Suppressor macrophage treated with lipopolysaccharide for 1 hour (primary cell): ENCODE measurements around the gene AGBL5.
A peak's percentile ranks its signal among the peaks of the same experiment; 100 is the strongest.

Experiments used
- DNase-seq, 3 donors: peaks; one replicate each; pipeline ENCODE4 v3.0.0-alpha.2; 2020 to 2022

Gene AGBL5

DNA sequence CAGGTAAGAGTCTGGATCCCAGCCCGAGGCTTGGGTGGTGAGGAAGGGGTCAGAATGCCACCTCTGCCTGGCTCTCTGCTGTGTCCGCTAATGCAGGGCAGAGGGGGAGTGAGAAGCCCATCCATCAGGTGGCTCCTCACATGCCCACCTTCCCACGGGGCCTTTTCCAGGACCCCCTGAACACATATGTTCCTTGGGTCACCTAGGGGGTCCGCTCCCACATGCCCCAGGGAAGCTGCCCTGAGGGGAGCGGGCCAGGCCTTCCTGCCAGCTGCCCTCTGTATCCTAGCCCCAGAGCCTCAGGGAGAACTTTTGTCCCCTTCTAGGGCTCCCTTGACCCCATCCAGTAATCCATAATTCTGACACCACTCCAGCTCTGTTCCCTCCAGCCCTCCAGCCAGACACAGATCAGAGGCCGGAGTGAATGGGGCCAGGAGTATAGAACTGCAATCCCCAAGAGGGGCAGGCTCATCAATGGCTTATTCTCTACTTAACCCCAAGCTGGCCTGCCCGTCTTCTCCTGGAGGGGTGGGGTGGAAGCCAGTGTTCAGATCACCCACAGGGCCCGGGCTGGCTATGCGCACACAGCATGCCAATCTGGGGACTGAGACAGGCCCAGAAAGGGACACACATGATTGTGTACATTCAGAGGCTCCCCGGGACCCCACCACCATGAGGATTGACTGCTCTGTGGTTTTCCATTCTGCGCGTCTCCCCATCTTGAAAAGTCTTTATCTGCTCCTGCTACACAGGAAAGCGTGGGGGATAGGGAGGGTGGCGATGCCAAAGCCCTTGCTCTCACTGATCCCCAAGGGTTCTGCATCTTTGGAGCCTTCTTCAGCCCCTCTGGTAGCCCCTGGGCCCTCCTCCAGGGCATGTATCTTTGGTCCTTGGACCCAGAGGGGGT lies 28.0 kb downstream of the AGBL5 start:
- DNase-seq, result no peak

GRCh38 chr2:27080140-27080469 lies 28.6 kb downstream of the AGBL5 start:
- peak; percentile 31 to 50 (median 35) for DNase-seq

DNA sequence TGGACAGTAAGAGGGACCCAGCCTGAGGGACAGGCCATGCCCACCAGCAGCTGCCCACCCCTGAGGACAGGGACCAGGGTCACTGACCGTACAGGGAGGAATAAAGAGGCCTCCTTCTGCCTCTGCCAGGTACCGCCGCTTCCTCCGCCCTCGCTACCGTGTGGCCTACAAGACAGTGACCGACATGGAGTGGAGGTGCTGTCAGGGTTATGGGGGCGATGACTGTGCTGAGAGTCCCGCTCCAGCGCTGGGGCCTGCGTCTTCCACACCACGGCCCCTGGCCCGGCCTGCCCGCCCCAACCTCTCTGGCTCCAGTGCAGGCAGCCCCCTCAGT lies 29.1 kb downstream of the AGBL5 start:
- DNase-seq, result no peak

GRCh38 chr2:27081984-27082772 lies 30.7 kb downstream of the AGBL5 start:
- DNase-seq, result no peak

GRCh38 chr2:27082773-27083409 lies 31.4 kb downstream of the AGBL5 start:
- DNase-seq, result no peak

GRCh38 chr2:27083410-27084296 lies 32.2 kb downstream of the AGBL5 start:
- no peak for DNase-seq

DNA sequence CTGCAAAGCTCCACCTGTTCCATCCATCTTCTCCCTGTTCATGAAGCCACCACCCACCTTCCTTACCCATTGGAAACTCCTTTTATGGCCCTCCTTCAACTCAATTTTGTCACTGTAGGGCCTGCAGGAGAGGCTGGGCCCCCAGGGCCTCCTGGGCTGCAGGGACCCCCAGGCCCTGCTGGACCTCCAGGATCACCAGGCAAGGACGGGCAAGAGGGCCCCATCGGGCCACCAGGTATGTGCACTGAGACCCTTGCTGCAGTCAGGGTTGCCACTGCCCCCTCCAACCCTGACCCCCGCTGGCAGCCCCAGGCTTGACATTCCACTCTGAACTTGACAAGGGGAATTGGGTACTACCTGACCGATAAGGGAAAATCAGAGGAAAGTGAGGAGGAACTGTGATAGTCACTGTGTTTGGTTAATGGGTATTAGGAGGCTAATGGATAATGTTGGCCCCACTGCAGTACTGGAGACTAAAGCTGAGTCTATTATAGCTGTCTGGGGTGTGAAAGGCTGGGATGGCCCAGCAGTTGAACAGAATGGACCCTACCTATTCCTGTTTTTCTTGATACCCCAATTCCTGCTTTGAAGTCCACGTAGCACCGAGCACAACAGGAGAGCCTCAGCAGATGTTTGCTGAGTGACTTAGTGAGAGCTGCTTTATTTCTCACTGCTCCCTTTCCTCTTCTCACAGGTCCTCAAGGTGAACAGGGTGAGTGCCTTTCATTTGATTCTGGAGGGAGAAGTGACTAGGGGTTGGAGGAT lies 33.0 kb downstream of the AGBL5 start:
- no peak for DNase-seq

DNA sequence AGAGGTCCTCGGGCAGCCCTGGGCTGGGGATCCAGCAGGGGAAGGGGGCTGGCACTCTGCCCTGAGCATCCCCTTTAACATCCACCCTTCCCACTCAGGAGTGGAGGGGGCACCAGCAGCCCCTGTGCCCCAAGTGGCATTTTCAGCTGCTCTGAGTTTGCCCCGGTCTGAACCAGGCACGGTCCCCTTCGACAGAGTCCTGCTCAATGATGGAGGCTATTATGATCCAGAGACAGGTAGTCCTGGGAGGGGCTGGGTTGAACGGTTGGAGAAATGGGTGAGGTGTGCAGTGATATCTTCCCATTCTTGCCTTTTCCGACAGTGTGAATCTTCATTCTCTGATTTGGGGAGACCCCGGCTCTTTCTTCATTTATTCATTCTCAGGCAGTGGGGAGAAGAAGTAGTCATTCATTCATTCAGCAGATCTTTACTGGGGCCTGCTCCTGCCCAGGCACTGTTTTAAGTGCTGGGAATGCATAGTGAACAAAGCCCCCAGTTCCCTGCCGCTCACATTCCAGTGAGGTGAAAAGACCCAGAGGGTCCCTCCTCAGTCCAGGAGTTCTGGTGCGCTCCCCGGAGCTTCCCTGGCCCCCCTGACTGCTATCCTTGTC lies 33.7 kb downstream of the AGBL5 start:
- DNase-seq, result no peak

GRCh38 chr2:27085673-27086089 lies 34.2 kb downstream of the AGBL5 start:
- DNase-seq, result peak; percentile 74 to 83 (median 76)

- DNase-seq, result peak; percentile 97 to 99 (median 99)
These were observed 34.7 kb downstream of the AGBL5 start for GRCh38 chr2:27086090-27086723.

- peak in 1 of 3 donors; percentile 16 for DNase-seq
These were observed 35.5 kb downstream of the AGBL5 start, which contains the start of gene KHK for GRCh38 chr2:27086724-27087593. KHK (plus strand) TSS chr2:27086772; CDS start chr2:27087260, 488 bp downstream.

DNA sequence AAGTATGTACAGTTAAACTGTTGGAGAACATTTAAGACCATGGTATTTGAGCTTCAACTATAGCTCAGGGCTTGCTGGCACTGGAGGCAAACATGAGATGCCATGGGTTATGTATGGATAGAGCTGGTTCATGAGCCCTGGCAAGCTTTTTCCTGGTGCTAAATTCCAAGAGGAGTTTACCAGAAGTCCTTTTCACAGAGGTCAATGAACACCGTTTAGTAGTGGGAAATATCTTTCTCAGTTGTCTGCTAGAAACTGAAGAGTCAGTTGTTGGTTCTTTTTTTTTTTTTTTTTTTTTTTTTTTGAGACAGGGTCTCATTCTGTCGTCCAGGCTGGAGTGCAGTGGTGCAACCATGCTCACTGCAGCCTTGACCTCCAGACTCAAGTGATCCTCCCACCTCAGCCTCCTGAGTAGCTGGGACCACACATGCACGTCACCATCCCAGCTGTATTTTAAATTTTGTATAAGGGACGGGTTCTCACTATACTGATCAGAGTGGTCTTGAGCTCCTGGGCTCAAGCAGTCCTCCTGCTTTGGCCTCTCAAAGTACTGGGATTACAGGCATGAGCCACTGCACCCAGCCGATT lies 36.4 kb downstream of the AGBL5 start:
- DNase-seq, result no peak

GRCh38 chr2:27088634-27089033 lies 37.2 kb downstream of the AGBL5 start:
- DNase-seq, result no peak

DNA sequence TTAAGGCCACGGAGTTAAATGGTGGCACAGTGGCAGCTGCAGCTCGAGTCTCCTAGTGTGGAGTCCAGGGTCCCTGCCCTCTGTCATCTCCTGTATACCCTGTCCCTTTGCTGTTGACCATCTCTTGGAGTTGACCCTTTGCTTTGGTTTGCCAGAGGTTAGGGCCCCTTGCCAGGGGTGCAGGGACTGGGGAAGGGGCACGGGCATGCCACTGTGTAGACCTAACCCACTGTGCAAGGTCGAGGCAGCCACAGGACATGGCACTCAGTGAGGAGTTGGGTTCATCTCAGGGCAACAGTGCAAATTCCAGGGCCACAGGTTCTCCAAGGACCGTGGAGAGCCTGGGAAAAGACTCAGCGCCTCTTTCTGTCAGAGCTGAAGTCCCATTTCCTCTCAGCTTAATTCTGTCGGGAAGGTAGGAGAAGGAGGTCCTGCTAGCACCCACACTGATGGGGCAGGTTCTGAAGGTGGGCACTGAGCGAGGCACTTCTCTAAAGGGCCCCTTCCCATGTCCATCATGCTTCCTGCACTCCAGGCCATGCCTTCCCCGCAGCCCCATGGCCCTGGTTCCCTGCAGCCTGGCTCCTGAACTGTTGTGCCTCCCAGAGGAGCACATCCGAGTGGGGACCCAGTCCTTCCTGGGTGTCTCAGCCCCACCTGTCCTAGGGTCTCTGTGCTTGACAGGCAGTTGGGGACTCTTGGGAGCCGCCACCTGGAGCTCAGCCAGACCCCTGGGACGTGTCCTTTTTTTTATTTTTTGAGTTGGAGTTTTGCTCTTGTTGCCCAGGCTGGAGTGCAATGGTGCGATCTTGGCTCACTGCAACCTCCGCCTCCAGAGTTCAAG lies 37.9 kb downstream of the AGBL5 start:
- no peak for DNase-seq

DNA sequence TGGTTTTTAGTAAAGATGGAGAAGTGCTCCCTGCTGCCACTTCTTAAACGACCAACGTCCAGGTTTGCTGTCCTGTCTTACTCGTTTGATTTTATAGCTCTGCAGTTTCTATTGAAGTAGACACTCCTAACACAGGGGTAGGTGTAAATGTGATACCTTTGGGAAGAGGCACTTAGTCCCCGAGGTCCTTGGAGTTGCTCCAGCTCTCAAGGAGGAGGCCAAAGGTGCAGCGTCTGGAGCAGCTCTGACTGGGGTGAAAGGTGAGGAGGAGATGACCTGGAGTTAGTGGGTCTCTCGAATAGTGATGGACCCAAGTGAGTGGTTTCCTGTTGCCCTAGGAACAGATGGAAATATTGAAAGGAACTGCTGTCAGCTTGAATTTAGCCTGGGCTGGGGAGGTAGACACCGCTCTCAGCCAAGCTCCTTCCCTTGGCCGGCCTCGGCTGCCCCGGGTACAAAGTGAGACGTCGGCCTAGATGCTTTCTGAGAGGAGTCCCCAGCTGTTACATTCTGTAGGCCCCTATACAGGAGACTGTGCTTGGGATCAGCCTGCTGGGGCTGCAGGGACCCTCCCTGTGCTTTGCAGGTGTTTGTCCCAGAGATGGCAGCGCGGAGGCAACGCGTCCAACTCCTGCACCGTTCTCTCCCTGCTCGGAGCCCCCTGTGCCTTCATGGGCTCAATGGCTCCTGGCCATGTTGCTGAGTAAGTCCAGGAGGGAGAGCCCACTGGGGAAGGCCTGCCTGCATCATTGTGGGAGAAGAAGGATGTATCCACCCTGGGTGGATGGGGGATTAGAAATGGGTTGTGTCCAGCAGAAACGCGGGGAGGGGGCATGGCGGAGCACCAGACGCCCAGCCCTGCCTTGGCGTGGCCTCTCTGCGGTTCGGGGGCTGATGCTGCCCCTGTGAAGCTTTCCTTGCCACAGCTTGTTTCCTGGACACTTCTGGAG lies 40.6 kb downstream of the AGBL5 start:
- no peak for DNase-seq

DNA sequence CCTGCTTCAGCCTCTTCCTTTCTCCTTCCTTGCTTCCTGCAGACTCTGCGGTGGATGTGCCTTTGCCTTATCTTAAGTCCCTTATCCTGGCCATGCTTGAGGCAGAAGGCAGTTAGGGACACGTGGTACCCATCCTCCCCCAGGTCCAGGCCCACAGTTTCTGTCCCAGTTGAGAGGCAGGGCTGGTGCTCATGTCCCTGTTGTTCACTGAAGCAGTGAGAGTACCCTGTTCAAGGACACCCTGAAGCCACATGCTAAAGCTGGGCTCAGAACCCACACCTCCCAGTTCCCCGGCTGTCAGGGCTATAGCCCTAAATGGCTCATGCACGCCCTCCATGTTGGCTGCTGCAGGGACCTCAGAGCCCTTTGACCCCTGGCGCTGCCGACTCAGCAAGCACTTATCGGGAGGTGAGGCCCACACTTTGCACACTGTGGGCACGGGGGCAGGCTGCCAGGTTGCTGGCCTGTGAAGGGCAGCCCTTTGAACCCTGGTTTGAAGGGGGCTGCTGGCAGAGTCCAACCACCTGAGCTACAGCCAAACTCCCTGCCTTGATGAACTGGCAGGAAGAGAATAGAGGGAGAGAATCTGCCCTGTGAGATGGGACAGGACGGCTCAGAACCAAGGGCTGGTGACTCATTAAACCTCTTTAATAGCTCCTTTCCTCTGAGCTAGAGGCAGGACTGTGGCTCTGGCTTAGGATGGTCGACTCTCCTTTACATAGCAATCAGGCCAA lies 41.4 kb downstream of the AGBL5 start:
- no peak for DNase-seq
